A673 (cell line): ENCODE measurements around the gene C2CD4A. TPM values are rescaled to one million over a fixed set of nuclear protein-coding genes. Genes with fewer than 3 reads are reported as not detected.

Source experiments
- BruUV-seq: library from RNA; stranded (reverse); fragments of 400-500 nt; replicated peaks from 2 replicates; lab custom pipeline; 2021; lab: Mats Ljungman, UMichigan
- CTCF ChIA-PET: fragments of 300-600 bp; sonication (Branson Sonifier 250); formaldehyde crosslinking; loops from one replicate; lab custom pipeline; 2022; ENCODE audit warnings: antibody characterized with exemption; lab: Charles Lee
- POLR2A ChIA-PET: fragments of 300-600 bp; sonication (Branson Sonifier 250); formaldehyde crosslinking; loops from one replicate; lab custom pipeline; 2022; ENCODE audit warnings: antibody characterized with exemption; ENCODE audit not compliant: low non-redundant PET; lab: Charles Lee
- DNase-seq: peaks from one replicate; pipeline ENCODE4 v3.0.0-alpha.2; 2015; ENCODE audit warnings: low spot score
- H3K27ac ChIP-seq: fragments of 200-600 bp; sonication (generic); 2 replicates; pipeline ENCODE4 v1.5.1; 2016; ENCODE audit warnings: mixed run types, low read depth, mild to moderate bottlenecking, mixed read lengths, antibody characterized with exemption, low read length; ENCODE audit not compliant: poor library complexity, severe bottlenecking
- H3K27me3 ChIP-seq: fragments of 200-600 bp; sonication (generic); replicated peaks from 2 replicates; pipeline ENCODE4 v1.6.1; 2017; ENCODE audit warnings: mixed run types, low read depth, mild to moderate bottlenecking, mixed read lengths, antibody characterized with exemption, low read length; ENCODE audit not compliant: insufficient read depth, poor library complexity
- H3K36me3 ChIP-seq: fragments of 200-600 bp; sonication (generic); 2 replicates; pipeline ENCODE4 v1.6.1; 2016; ENCODE audit warnings: mixed run types, mild to moderate bottlenecking, mixed read lengths, antibody characterized with exemption, low read length; ENCODE audit not compliant: insufficient read depth, poor library complexity, severe bottlenecking
- H3K4me1 ChIP-seq: fragments of 200-600 bp; sonication (generic); 2 replicates; pipeline ENCODE4 v1.6.1; 2017; ENCODE audit warnings: mixed run types, mild to moderate bottlenecking, mixed read lengths, antibody characterized with exemption, low read length; ENCODE audit not compliant: insufficient read depth, poor library complexity, severe bottlenecking
- H3K4me3 ChIP-seq: fragments of 200-600 bp; sonication (generic); 2 replicates; pipeline ENCODE4 v1.5.1; 2016; ENCODE audit warnings: low read depth, mixed run types, mild to moderate bottlenecking, mixed read lengths, low read length; ENCODE audit not compliant: poor library complexity, severe bottlenecking
- H3K9me3 ChIP-seq: fragments of 200-600 bp; sonication (generic); 2 replicates; pipeline ENCODE4 v1.6.1; 2016; ENCODE audit warnings: mixed run types, low read depth, mild to moderate bottlenecking, mixed read lengths, antibody characterized with exemption, low read length; ENCODE audit not compliant: poor library complexity, severe bottlenecking
- EZH2 ChIP-seq: fragments of 200-600 bp; sonication (generic); IDR thresholded peaks from 2 replicates; pipeline ENCODE4 v1.6.1; 2017; ENCODE audit warnings: borderline replicate concordance, low read depth, mild to moderate bottlenecking, mixed read lengths, antibody characterized with exemption, low read length; ENCODE audit not compliant: poor library complexity, severe bottlenecking
- intact Hi-C: fragments of 100-400 bp; cut with micrococcal nuclease; formaldehyde crosslinking; loops from one replicate; pipeline ENCODE4 v1.10.0; 2022; ENCODE audit not compliant: unreplicated experiment
- total RNA-seq: library from RNA; stranded (reverse); gene quantifications from 2 replicates; pipeline ENCODE4 v1.2.3, GENCODE V29; 2021
- TF ChIP-seq, protein P1 (sequence below): fragments of 300-800, 200-600 bp; sonication (generic); conservative IDR thresholded peaks from 2 replicates; pipeline ENCODE4 v1.5.1; 2017; ENCODE audit warnings: low read depth, mild to moderate bottlenecking, antibody characterized with exemption, low read length, moderate library complexity, mixed read lengths

Gene C2CD4A
- total RNA-seq, 1 experiment from 2014 or later, result 0.34 TPM

- Histone ChIP-seq H3K27ac (no peak overlapping the region), H3K36me3 (no peaks in the 10 kb centered on the region), H3K4me3 (no peak overlapping the region), H3K4me1 (peaks cover 8% of the 10 kb centered on the region), H3K27me3 (no peaks in the 10 kb centered on the region), H3K9me3 (no peaks in the 10 kb centered on the region)
- ChIA-PET CTCF (no interaction called here), POLR2A (no interaction called here)
- peak; percentile 21 for DNase-seq
- TF ChIP-seq EZH2, result no peak
- TF ChIP-seq, protein P1, sequence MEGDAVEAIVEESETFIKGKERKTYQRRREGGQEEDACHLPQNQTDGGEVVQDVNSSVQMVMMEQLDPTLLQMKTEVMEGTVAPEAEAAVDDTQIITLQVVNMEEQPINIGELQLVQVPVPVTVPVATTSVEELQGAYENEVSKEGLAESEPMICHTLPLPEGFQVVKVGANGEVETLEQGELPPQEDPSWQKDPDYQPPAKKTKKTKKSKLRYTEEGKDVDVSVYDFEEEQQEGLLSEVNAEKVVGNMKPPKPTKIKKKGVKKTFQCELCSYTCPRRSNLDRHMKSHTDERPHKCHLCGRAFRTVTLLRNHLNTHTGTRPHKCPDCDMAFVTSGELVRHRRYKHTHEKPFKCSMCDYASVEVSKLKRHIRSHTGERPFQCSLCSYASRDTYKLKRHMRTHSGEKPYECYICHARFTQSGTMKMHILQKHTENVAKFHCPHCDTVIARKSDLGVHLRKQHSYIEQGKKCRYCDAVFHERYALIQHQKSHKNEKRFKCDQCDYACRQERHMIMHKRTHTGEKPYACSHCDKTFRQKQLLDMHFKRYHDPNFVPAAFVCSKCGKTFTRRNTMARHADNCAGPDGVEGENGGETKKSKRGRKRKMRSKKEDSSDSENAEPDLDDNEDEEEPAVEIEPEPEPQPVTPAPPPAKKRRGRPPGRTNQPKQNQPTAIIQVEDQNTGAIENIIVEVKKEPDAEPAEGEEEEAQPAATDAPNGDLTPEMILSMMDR, result no peak
- BruUV-seq, result no TSS peak
- intact Hi-C loops, result no loop called here
Observed at GRCh38 chr15:62112616-62113593, 46.1 kb downstream of the C2CD4A start.

DNA sequence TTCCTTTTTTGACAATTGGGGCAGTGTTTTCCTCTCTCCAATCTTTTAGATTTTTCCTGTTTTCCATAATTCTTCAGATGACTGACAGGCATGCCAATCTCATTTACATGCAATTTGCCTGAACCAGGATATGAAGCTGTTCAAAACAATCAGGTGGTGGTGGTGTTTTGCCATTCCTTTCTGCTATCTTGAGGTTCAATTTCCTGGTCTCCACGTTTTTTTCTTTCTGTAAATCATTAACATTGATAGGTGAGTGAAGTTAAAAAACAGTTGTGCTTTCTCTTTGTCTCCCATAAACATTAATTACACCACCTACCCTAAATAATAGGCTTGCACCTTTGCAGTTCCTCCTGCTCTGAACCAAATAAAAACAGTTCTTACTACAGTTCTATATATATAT, 49.1 kb downstream of the C2CD4A start:
- Histone ChIP-seq H3K27me3 (no peaks in the 10 kb centered on the region), H3K9me3 (no peaks in the 10 kb centered on the region), H3K27ac (no peak overlapping the region), H3K4me1 (peaks cover 22% of the 10 kb centered on the region), H3K36me3 (no peaks in the 10 kb centered on the region), H3K4me3 (no peak overlapping the region)
- CTCF ChIA-PET, result no interaction called here
- TF ChIP-seq EZH2, result no peak
- TF ChIP-seq, protein P1, result no peak
- no peak for DNase-seq
- intact Hi-C loops, result no loop called here
- POLR2A ChIA-PET, result no interaction called here
- BruUV-seq, result no TSS peak

DNA sequence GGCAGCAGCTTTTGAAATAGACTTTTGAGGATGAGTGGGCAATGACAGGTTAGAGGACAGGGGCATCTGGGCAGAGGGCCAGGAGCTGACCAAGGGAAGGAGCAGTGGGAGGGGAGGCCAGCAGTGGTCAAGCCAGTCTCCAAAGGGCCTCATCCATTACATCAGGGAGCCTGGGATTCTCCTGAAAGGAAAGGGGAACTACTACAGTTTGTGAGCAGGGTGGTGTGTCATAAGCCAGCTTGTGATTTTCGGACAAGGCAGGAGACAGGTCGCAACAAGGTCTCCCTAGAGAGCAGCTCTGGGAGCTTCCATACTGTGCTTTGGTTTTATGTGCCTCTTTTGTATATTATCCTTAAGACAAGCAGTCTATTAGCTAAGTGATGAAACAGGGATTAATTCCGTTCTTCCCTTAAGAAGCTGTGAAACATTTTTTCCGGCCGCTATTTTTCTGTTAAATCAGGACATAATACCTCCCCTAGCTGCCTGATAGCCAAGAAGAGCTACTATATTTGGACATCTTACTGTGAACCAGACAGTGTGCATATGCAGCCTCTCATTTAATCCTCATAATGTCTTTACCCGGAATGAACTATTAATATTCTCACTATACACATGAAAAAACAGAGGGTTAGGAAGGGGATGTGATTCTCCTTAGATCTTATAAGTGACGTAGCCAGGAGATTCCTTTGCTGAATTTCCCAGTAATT, 51.9 kb downstream of the C2CD4A start:
- ChIA-PET POLR2A (no interaction called here), CTCF (no interaction called here)
- H3K36me3 ChIP-seq, result no peaks in the 10 kb centered on the region
- TF ChIP-seq, protein P1, result no peak
- no peak for TF ChIP-seq EZH2
- DNase-seq, result peak; percentile 40
- no peaks in the 10 kb centered on the region for H3K27me3 ChIP-seq
- H3K4me1 ChIP-seq, result peaks cover 28% of the 10 kb centered on the region
- peak overlapping the region; percentile 7 for H3K4me3 ChIP-seq
- intact Hi-C loops, result no loop called here
- TSS peak; percentile 97 for BruUV-seq
- H3K27ac ChIP-seq, result peak overlapping the region; percentile 87
- H3K9me3 ChIP-seq, result no peaks in the 10 kb centered on the region
